Hematopoietic multipotent progenitor cell treated with erythropoietin and hydrocortisone succinate and interleukin-3 and kit ligand, for 4 days (in vitro differentiated cells): ENCODE data around the gene C12orf75.
"Not testable (repeated sequence)": the region's sequence is repeated elsewhere in the genome, so short reads cannot be mapped to it uniquely, and the experiment has no call there.

ENCODE experiments used
- DNase-seq: peaks from one replicate; pipeline ENCODE4 v3.0.0-alpha.2; 2015

The C12orf75 gene

DNA sequence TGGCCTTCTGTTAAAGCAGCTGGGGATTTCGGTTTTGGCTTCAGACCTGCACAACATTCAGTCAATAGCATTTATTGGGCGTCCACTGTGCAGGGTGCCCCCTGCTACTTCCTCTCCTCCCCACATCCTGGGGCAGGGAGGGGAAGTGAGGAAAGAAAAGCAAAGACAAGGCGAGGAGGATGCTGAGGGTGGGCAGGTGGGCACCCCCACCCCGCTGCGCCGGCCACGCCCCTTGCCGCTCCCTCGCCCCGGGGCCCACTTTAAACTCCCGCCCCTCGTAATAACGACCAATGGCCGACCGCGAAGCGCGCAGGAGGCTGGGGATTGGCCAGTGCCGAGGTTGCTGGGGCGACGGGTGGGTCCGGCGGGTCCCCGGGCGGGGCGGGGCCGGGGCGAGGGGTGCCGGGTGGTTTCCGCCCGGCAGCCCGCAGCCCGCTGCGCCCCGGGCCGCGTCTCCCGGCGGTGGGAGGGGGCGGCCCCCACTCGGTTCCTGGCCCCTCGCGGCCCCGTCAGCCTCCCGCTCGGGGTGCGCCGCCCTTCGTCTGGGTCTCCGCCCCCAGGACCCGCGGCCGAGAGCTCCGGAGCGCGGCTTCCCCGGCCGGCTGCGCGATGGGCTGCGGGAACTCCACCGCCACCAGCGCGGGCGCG, at the start of gene C12orf75:
C12orf75 (plus strand) TSS at position 409 of the 648 bp plus-strand sequence; CDS start at position 610, 201 bp downstream.
- DNase-seq = peak; percentile 92

GRCh38 chr12:105280966-105281693, 49.4 kb upstream of the C12orf75 start:
- DNase-seq = no peak

DNA sequence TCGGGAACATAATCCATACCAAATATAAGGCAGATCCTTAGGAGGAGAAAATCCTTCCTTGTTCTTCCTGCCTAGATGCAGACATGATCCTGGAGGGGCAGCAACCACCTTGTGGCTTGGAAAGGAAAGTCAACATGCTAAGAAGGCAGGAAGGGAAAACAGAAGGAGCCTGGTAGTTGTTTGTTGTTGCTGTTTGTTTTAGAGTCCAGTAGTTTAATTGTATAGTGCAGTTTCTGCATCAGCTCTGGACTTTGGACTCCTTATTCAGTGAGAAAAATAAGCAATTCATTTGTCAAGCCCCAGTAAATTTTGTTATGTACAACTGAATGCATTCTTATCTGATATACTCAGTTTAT, 48.8 kb upstream of the C12orf75 start:
- DNase-seq = no peak

- DNase-seq = no peak
Measured at GRCh38 chr12:105285378-105285777, 45.1 kb upstream of the C12orf75 start.

- no peak for DNase-seq
Measured at GRCh38 chr12:105287408-105287807, 43.1 kb upstream of the C12orf75 start.

GRCh38 chr12:105288311-105288996, 42.0 kb upstream of the C12orf75 start:
- DNase-seq = no peak

GRCh38 chr12:105289114-105289904, 41.2 kb upstream of the C12orf75 start:
- DNase-seq = no peak

GRCh38 chr12:105291531-105291930, 39.0 kb upstream of the C12orf75 start:
- no peak for DNase-seq

GRCh38 chr12:105292705-105293104, 37.8 kb upstream of the C12orf75 start:
- DNase-seq = no peak

- DNase-seq = no peak
Measured at GRCh38 chr12:105293187-105293586, 37.3 kb upstream of the C12orf75 start.

- DNase-seq = no peak
Measured at GRCh38 chr12:105294161-105294560, 36.3 kb upstream of the C12orf75 start.

- DNase-seq = no peak
Measured at GRCh38 chr12:105294886-105295479, 35.5 kb upstream of the C12orf75 start.

GRCh38 chr12:105296116-105297089, 34.1 kb upstream of the C12orf75 start:
- no peak for DNase-seq

GRCh38 chr12:105300883-105301282, 29.6 kb upstream of the C12orf75 start:
- DNase-seq = no peak

- DNase-seq = no peak
Measured at GRCh38 chr12:105301696-105302095, 28.8 kb upstream of the C12orf75 start.

DNA sequence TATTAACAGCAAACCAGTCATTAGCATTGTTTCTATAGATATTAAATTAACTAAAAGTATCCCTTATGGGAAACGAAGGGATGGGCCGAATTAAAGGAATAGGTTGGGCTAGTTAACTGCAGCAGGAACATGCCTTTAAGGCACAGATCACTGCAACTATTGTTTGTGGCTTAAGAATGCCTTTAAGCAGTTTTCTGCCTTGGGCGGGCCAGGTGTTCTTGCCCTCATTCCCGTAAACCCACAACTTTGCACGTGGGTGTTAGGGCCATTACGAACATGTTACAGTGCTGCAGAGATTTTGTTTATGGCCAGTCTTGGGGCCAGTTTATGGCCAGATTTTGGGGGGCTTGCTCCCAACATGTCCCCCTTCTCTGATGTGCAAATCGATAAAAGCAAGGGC, 27.5 kb upstream of the C12orf75 start:
- not testable (repeated sequence) for DNase-seq

- not testable (repeated sequence) for DNase-seq
Measured at GRCh38 chr12:105304626-105305025, 25.9 kb upstream of the C12orf75 start.

- not testable (repeated sequence) for DNase-seq
Measured at GRCh38 chr12:105307601-105308314, 22.7 kb upstream of the C12orf75 start.

DNA sequence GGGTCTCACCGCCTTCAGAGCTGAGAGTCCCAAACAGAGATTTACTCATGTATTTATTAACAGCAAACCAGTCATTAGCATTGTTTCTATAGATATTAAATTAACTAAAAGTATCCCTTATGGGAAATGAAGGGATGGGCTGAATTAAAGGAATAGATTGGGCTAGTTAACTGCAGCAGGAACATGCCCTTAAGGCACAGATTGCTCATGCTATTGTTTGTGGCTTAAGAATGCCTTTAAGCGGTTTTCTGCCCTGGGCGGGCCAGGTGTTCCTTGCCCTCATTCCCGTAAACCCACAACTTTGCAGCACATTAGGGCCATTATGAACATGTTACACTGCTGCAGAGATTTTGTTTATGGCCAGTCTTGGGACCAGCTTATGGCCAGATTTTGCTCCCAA, 21.7 kb upstream of the C12orf75 start:
- DNase-seq = not testable (repeated sequence)

GRCh38 chr12:105309384-105309783, 21.1 kb upstream of the C12orf75 start:
- not testable (repeated sequence) for DNase-seq
